ENCODE data around the gene SRI. TPM values are rescaled to one million over a fixed set of nuclear protein-coding genes. Genes with fewer than 3 reads are reported as not detected.
A peak's percentile ranks its signal among the peaks of the same experiment; 100 is the strongest.

The SRI gene
- total RNA-seq, 2 donors from 2014 or later = 101 to 194 TPM

DNA sequence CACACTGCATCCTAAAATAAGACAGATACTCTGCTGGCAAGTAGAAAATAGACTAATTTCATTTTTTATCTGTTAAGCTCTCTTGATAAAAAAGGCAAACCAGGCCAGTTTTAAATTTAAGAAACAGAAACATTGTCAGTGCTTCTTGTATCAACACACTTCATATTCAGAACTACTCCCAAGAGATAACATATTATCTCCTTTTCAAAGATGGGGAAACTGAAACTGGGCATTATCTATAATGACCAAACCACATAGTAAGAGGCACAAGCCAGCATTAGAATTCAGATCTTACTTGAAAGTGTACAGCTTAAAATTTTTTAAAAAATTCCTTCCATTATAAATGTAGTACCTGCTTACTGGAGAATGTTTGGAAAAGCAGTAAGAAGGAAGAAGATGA lies 14.7 kb downstream of the SRI start:
- DNase-seq (ENCODE audit: low spot score in 2 of 2) (no peak), ATAC-seq (no peak)
- no peak overlapping the region for H3K27ac Mint-ChIP-seq
- no peaks in the 10 kb centered on the region for H3K9me3 Mint-ChIP-seq
- peaks cover 11 to 47% of the 10 kb centered on the region in 2 donors for H3K36me3 Mint-ChIP-seq

DNA sequence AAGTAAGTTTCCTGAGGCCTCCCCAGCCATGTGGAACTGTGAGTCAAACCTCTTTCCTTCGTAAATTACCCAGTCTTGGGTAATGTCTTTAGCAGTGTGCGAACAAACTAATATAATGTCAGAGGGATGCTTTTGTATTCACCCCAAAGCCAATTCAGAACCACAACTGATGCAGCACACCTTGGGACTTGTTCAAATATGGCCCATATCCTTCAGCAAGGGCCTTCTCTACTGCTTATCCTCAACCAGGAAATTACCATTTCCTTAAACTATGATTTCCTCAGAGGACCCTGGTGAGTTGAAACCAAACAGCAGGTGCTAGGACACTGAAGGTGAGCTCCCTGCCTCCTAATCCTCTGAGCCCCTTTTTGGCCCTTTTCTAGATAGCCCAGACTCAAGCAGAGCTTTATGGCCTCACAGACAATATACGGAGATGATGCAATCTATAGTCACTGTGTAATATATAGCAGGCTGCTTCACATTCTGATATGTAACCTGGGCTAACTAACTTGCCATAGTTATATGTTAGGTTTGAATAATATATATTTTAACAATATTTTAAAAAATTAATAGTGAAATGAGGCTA lies 15.2 kb downstream of the SRI start:
- ATAC-seq (no peak), DNase-seq (ENCODE audit: low spot score in 2 of 2) (no peak)
- peaks cover 11 to 47% of the 10 kb centered on the region in 2 donors for H3K36me3 Mint-ChIP-seq
- H3K9me3 Mint-ChIP-seq = no peaks in the 10 kb centered on the region
- peak overlapping the region in 1 of 2 donors; percentile 47 for H3K27ac Mint-ChIP-seq

- Mint-ChIP-seq H3K36me3 (peaks cover 11 to 39% of the 10 kb centered on the region in 2 donors), H3K9me3 (no peaks in the 10 kb centered on the region), H3K27ac (no peak overlapping the region)
- no peak for ATAC-seq
- DNase-seq (ENCODE audit: low spot score in 2 of 2) = no peak
These were observed 16.4 kb downstream of the SRI start for GRCh38 chr7:88203401-88203800.

DNA sequence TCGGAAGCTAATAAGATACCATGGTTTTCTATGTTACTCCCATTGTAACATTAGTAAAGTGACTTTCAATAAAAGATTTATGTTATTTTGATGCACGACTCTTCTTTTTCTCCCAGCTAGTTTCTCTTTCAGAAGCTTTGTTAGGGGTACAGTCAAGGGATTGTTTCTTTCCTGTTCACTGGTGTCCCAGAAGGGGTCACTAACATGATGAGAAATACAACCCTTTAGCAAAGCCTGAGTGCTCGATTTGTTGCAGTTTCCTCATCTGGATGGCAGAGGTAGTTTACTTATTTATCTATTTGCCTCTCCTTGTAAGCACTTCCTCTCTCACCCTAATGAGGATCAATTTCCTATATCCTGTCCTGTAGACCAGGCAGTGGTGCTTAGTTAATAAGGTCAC lies 17.0 kb downstream of the SRI start:
- Mint-ChIP-seq H3K27ac (no peak overlapping the region), H3K36me3 (peaks cover 11 to 37% of the 10 kb centered on the region in 2 donors), H3K9me3 (no peaks in the 10 kb centered on the region)
- DNase-seq (ENCODE audit: low spot score in 2 of 2) (no peak), ATAC-seq (no peak)

GRCh38 chr7:88202278-88202677 lies 17.6 kb downstream of the SRI start:
- Mint-ChIP-seq H3K36me3 (peaks cover 11 to 37% of the 10 kb centered on the region in 2 donors), H3K27ac (peak overlapping the region in 1 of 2 donors; percentile 25), H3K9me3 (no peaks in the 10 kb centered on the region)
- ATAC-seq = no peak
- no peak for DNase-seq (ENCODE audit: low spot score in 2 of 2)

- no peaks in the 10 kb centered on the region for H3K9me3 Mint-ChIP-seq
- ATAC-seq (no peak), DNase-seq (ENCODE audit: low spot score in 2 of 2) (no peak)
- H3K27ac Mint-ChIP-seq = no peak overlapping the region
- peaks cover 11 to 37% of the 10 kb centered on the region in 2 donors for H3K36me3 Mint-ChIP-seq
These were observed 18.5 kb downstream of the SRI start for GRCh38 chr7:88201305-88201704.

DNA sequence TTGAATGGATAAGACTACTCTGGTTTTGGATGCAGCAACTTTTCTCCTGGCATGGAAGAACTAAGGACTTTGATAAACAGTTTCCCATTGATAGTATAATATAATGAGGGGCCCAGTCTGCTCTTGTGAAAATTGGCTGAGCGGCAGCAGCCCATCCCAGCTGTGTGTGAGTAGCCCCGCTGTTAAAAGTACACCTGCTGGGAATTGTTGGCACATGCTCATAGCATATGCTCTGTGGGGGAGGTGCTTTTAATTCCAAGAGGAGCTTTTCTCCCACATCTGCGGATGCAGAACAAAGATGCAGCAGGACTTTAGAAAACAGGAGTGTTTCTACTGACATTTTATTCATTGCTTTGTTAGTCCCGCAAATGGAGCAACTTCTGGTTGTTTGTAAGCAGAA lies 19.0 kb downstream of the SRI start:
- no peaks in the 10 kb centered on the region for H3K9me3 Mint-ChIP-seq
- no peak overlapping the region for H3K27ac Mint-ChIP-seq
- ATAC-seq (no peak), DNase-seq (ENCODE audit: low spot score in 2 of 2) (no peak)
- H3K36me3 Mint-ChIP-seq = peaks cover 6 to 33% of the 10 kb centered on the region in 2 donors

DNA sequence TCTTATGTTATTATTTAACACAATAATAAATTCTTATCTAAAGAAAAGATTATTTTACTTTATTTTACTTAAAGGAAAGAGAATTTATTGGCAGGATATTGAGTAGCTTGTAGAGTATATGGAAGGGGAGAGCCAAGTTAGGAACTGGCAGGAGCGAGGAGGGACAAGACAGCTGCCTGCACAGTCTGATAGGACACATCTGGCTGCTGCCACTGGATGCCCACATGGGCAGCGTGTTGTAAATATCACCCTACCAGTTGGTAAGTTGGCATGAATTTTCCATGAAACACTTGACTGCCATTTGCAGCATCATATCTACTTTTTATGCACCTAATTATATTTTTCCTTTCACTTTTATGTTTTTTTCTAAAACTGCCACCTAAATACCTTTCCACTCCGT lies 19.6 kb downstream of the SRI start:
- no peak for DNase-seq (ENCODE audit: low spot score in 2 of 2)
- Mint-ChIP-seq H3K27ac (no peak overlapping the region), H3K36me3 (peaks cover 5 to 27% of the 10 kb centered on the region in 2 donors), H3K9me3 (no peaks in the 10 kb centered on the region)
- no peak for ATAC-seq

DNA sequence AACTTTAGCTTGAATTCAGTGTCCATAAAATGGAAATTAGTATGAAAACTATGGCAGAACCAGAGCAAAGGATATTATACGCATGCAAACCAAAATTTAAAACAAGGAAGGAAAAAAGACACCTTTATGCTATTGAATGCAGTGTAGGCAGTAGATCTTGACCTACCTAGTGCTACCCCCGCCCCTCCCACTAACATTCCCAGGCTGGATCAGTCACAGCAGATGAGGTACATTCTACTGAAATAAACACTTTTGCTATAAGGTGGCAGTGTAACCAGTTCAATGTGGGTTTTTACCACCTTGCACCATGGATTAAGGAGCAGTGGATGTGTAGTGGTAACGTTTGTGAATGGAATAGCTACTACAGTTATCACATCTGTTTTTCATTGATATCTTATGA lies 27.9 kb downstream of the SRI start:
- Mint-ChIP-seq H3K36me3 (no peaks in the 10 kb centered on the region), H3K9me3 (no peaks in the 10 kb centered on the region), H3K27ac (no peak overlapping the region)
- DNase-seq (ENCODE audit: low spot score in 2 of 2) (no peak), ATAC-seq (no peak)

DNA sequence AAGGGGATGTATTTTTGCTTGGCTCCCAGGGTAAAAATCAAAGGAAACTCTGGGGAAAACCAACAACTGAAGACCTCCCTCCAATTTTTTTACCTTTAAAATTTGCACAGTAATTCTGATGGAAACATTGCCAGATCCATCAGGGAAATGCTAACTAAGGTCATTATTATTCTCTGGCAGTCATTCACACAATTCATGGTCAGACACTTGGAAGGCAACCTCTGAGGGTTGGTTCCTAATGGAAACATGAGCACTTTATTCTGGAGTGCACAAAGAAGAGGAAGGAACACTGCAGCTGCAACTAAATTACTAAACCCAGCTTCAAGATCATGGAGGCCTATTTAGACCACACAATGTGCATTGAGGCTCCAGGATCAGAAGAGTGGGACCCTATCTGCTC lies 34.2 kb downstream of the SRI start:
- DNase-seq (ENCODE audit: low spot score in 2 of 2) = no peak
- H3K27ac Mint-ChIP-seq = no peak overlapping the region
- no peaks in the 10 kb centered on the region for H3K9me3 Mint-ChIP-seq

GRCh38 chr7:88184848-88185304 lies 35.0 kb downstream of the SRI start:
- H3K36me3 Mint-ChIP-seq = no peaks in the 10 kb centered on the region
- no peak for DNase-seq (ENCODE audit: low spot score in 2 of 2)
- no peak overlapping the region for H3K27ac Mint-ChIP-seq
- no peaks in the 10 kb centered on the region for H3K9me3 Mint-ChIP-seq
- ATAC-seq = peak; percentile 13 to 77

More for the DNA sequence above, 34.2 kb downstream of the SRI start:
- no peaks in the 10 kb centered on the region for H3K36me3 Mint-ChIP-seq
- no peak for ATAC-seq

GRCh38 chr7:88183051-88183450 lies 36.8 kb downstream of the SRI start:
- DNase-seq (ENCODE audit: low spot score in 2 of 2) (no peak), ATAC-seq (no peak)
- Mint-ChIP-seq H3K27ac (no peak overlapping the region), H3K36me3 (no peaks in the 10 kb centered on the region), H3K9me3 (no peaks in the 10 kb centered on the region)

GRCh38 chr7:88176190-88176589 lies 43.6 kb downstream of the SRI start:
- DNase-seq (ENCODE audit: low spot score in 2 of 2) (no peak), ATAC-seq (no peak)
- Mint-ChIP-seq H3K9me3 (no peaks in the 10 kb centered on the region), H3K27ac (no peak overlapping the region), H3K36me3 (no peaks in the 10 kb centered on the region)

DNA sequence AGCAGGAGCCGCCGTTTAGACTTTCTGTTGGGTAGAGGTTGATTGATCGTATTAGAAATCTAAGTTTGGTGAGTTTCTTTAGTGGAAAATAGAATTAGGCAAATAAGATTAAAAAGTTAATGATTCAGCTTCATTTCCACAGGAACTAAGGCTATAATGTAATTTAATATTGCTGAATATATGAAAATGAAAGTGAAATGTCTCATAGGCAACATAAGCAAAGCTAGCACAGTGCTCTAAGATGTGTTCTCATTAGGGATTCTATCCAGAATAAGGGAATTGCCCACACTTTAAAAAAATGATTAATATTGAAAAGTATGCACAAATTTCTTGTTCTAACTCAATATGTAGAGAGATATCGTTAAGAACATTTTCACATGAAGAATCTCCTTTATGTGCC lies 47.0 kb downstream of the SRI start:
- DNase-seq (ENCODE audit: low spot score in 2 of 2) = no peak
- no peaks in the 10 kb centered on the region for H3K9me3 Mint-ChIP-seq
- ATAC-seq = no peak
- no peak overlapping the region for H3K27ac Mint-ChIP-seq
- H3K36me3 Mint-ChIP-seq = no peaks in the 10 kb centered on the region

GRCh38 chr7:88169717-88170320 lies 50.0 kb downstream of the SRI start:
- ATAC-seq = no peak
- no peak for DNase-seq (ENCODE audit: low spot score in 2 of 2)
- Mint-ChIP-seq H3K36me3 (no peaks in the 10 kb centered on the region), H3K9me3 (no peaks in the 10 kb centered on the region), H3K27ac (no peak overlapping the region)

DNA sequence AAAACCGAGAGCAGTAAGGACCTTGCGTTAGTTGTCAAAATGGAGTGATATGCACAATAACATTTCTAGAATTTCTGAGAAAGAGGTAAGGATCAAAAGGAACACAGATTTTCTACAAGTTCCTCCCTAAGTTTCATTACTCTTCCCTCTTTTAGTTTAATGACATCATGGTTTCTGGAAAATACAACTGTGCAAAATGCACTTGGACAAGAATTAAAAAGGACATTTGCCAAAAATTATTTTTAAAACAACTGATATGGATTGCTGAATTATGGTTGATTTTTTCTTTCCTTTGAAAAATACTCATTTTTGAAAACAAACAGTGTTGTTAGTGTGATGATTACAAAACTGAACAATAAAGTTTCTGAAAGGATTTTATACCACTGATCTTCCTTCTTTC lies 52.1 kb downstream of the SRI start:
- DNase-seq (ENCODE audit: low spot score in 2 of 2) (no peak), ATAC-seq (no peak)
- no peaks in the 10 kb centered on the region for H3K9me3 Mint-ChIP-seq
- no peaks in the 10 kb centered on the region for H3K36me3 Mint-ChIP-seq
- H3K27ac Mint-ChIP-seq = peak overlapping the region in 1 of 2 donors; percentile 3

DNA sequence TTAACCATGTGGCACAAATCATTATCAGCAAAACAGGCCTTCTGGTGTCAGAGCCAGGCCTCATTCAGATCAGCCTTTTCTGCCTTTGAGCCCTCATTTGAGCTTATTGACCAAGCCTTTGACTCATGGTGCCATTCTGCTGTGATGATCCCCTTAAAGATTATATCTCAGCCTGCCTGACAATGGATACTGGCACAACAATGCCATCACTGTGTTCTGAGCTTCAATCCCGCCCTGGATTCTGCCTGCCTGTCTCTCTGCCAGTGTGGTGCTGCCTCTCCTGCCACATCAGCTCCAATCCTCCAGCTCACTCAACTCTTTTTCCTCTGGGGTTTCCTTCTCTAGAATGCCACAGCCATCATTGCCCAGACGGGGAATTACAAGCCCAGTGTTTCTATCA lies 52.6 kb downstream of the SRI start:
- no peak overlapping the region for H3K27ac Mint-ChIP-seq
- no peaks in the 10 kb centered on the region for H3K36me3 Mint-ChIP-seq
- ATAC-seq = no peak
- H3K9me3 Mint-ChIP-seq = no peaks in the 10 kb centered on the region
- DNase-seq (ENCODE audit: low spot score in 2 of 2) = no peak

DNA sequence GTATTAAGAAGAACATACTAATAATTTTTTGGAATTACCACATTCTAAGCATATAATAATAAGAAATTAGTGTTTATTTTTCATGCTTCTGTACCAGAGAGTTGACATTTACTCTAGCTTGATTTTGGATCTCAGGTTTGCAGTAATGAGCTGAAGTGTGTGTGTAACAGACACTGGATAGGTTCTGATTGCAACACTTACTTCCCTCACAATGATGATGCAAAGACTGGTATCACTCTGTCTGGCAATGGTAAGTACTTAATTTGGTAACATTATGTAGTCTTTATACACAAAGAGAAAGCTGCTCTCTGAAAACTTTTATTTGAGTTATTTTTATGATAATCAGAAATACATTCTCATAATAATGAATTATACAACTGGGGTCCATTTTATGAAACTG lies 54.1 kb downstream of the SRI start:
- Mint-ChIP-seq H3K36me3 (no peaks in the 10 kb centered on the region), H3K9me3 (peaks cover 3 to 4% of the 10 kb centered on the region in 2 donors), H3K27ac (no peak overlapping the region)
- ATAC-seq (no peak), DNase-seq (ENCODE audit: low spot score in 2 of 2) (no peak)

All from activated naive CD4-positive, alpha-beta T cell treated with anti-CD3 and anti-CD28 coated beads, Interleukin-2, amount 50 U/mL, for 72 hours (primary cell).